ENCODE results near the gene PIGO.
A peak's percentile ranks its signal among the peaks of the same experiment; 100 is the strongest.

The PIGO gene

GRCh38 chr9:35106343-35106730 lies 9.9 kb upstream of the PIGO start:
- DNase-seq (ENCODE audit: low spot score) = no peak

DNA sequence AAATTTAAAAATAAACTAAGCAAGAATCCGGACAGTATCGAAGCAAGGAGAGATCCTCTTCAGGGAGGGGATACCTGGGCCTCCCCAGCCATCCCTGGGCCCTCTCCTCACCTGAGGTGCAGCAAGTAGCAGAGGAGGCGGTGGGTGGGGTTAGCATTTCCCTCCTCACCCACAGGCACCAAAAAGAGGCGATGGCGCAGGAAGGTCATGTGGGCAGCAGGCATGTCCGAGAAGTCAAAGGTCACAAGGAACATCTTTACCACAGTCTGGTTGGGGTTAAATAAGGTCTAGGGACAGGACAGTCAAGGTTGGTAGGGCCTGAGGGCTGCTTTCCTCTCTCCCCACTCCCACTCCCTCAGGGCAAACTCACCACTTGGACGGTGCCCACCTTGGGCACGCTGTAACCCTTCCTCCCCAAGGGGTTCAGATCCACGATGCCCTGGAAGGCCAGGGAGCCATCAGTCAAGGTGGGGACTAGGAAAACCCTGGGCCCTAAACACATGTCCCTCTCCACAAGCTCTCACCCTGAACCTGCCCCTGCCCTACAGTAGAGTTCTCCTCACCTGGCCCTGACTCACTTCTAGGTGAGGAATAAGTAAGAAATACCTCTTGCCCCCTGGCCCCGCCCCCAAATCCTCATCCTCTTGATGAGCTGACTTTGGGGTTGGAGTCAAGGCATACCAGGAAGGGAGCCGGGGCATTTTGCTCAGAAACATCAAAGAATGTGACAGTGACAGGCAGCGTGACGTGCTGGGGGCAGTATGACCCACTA lies 9.4 kb upstream of the PIGO start:
- no peak for DNase-seq (ENCODE audit: low spot score)

- no peak for DNase-seq (ENCODE audit: low spot score)
Observed at GRCh38 chr9:35105126-35105525, 8.7 kb upstream of the PIGO start.

DNA sequence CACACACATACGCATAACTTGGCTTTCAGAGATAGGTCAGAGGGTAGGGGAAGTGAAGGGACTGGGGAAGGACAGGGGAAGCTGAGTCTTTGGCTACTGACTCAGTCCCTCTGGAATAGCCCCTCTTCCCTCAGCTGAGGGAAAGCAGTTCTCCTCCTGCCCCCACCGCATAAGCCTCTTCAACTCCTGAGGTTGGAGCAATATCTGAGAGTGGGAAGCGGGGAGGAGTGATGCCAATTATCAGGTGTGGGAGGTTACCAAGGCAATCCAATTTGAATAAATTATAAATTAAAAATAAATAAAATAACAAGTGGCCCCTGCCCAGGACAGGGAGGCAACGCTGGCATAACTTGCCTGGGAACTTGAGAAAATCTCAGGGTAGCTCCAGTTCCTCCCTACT lies 8.2 kb upstream of the PIGO start:
- no peak for DNase-seq (ENCODE audit: low spot score)

DNA sequence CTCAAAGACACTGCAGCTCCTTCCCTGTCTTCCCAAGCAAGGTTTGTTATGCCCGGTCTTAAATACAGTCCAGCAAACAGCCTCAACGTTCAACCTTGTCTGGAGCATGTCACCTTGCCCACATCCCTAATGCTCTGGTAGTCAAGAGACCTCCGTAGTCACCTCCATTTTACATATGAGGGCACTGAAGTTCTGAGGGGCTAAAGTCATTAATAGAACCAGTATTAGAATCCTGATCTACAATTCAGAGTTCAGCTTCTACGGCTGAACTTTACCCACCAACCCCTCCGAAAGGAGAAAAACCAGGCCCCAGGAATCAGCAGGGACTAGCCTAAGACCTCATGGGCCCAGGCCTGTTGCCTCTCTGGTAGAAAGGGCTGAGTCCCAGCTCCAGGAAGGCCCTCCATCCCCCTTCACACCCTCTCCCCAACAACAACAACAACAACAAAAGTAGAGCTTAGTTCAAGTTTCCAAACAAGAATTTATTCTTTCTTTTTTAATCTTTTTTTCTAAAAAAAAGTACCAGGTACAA lies 7.3 kb upstream of the PIGO start:
- no peak for DNase-seq (ENCODE audit: low spot score)

GRCh38 chr9:35102769-35103659 lies 6.6 kb upstream of the PIGO start, which contains the start of gene STOML2:
Gene STOML2 (minus strand): TSS chr9:35103131. CDS start chr9:35103094, 37 bp downstream.
- peak; percentile 97 for DNase-seq (ENCODE audit: low spot score)

DNA sequence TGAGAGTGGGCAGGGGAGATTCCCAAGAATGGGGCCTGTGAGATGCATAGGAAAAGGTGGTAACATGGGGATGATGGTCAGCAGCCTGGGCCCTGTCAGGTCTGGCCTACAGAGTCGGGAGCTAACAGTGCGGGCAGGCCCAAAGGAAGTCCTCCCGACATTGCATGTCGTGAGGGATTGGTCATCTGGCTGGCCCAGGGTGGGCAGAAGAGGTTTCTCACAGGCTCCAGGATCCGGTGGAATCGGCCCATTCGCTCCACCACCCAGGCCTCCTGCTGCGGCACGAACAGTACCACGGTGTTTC lies 6.0 kb upstream of the PIGO start:
- DNase-seq (ENCODE audit: low spot score) = no peak

GRCh38 chr9:35097573-35097972 lies 1.2 kb upstream of the PIGO start:
- no peak for DNase-seq (ENCODE audit: low spot score)

DNA sequence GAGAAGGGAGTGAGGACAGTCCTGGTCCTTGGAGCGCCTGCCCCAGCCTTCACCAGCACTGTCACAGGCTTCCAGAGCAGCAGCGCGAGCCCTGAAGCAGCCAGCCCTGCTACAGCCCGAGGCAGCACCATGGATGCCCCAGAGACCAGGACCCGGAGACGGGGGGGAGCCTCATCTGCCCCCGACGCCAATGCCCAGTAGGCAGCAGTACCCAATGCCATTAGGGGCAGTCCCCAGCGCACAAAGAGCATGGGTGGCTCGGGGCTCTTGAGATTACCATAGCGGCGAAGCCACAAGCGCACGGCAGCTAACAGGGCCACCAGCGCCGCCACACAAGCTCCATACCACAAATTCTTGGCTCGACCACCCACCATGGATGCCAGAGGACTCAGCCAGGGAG lies 4.9 kb downstream of the PIGO start:
- DNase-seq (ENCODE audit: low spot score) = no peak

GRCh38 chr9:35089434-35089833 lies 7.0 kb downstream of the PIGO start:
- DNase-seq (ENCODE audit: low spot score) = no peak

DNA sequence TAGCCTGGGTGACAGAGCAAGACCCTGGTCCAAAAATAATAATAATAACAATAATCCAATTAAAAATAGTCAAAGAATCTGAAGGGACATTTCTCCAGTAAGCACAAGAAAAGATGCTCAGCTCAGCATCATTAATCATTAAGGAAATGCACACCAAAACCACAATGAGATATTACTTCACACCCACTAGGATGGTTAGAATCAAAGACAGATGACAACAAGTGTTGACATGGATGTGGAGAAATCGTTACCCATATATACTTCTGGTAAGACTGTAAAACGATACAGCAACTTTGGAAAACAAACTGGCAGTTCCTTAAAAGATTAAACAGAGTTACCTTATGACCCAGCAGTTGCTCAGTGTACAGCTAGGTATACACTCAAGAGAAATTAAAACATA lies 11.3 kb downstream of the PIGO start:
- DNase-seq (ENCODE audit: low spot score) = no peak

DNA sequence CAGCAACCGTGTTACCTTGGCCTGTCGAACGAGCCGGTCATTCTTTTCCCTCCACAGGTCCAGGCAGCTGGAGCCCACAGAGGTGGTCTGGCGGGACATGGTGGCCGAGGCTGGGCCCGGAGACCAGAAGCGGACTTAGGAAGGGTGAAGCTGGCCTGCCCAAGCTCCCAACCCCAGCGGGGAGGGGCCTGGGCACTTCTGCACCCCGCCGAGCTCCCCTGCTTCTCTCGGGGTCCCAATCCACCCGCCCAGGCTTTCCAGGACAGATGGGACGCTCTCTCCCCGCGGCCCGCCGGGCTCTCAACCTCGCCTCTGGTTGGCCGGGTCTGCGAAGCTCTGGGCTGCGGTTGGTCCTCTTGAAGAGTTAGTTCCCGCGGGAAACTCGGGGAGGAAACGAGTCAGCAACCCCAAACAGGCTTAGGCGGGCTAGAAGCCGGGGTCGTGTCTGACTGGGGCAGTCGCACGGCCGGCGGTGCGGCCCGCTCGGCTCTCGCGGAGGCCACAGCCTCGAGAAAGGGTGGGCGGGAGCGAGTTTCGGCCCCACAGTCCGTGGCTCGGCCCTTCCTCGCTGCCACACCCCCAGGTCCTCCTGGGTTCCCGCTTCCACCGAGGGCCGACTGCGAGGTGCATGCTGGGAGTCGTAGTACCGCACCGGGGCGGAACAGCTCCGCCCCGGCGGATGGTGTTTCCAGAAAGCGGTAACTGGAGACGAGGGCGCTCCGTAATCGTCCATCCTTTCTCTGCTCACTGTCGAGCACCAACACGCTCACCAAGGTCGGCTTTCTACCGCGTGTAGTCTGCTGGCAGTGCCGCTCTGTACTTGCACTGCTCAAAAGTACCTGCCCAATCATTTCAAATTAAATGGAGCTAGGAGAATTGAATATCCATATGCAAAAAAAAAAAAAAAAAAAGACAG lies 16.7 kb downstream of the PIGO start, which contains the start of gene FANCG:
FANCG (minus strand) TSS at position 517 of the 916 bp plus-strand sequence; CDS start at position 99, 418 bp downstream.
- DNase-seq (ENCODE audit: low spot score) = peak; percentile 95

GRCh38 chr9:35079041-35079425 lies 17.4 kb downstream of the PIGO start:
- DNase-seq (ENCODE audit: low spot score) = no peak

GRCh38 chr9:35078066-35078465 lies 18.3 kb downstream of the PIGO start:
- DNase-seq (ENCODE audit: low spot score) = no peak

DNA sequence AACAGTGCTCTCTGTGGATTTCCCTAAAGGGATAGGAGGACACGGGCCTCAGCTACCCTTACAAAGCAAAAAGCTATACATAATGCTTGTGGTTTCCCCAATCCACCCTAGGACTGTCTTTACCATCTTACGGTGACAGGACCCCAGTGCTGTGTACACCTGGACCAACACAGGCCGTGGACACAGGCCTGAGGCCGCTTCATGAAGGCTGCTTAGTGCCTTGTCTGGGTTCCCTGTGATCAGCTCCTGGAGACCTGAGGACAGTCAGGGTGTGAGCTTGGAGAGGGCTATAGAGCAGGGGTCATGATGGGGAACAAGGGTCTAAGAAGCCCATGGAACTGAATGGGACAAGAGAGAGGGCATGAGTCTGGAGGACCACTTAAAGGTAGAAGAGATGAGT lies 19.5 kb downstream of the PIGO start:
- DNase-seq (ENCODE audit: low spot score) = no peak

- no peak for DNase-seq (ENCODE audit: low spot score)
Observed at GRCh38 chr9:35075358-35075757, 21.0 kb downstream of the PIGO start.

GRCh38 chr9:35074791-35075190 lies 21.6 kb downstream of the PIGO start:
- DNase-seq (ENCODE audit: low spot score) = no peak

- no peak for DNase-seq (ENCODE audit: low spot score)
Observed at GRCh38 chr9:35074141-35074540, 22.2 kb downstream of the PIGO start.

DNA sequence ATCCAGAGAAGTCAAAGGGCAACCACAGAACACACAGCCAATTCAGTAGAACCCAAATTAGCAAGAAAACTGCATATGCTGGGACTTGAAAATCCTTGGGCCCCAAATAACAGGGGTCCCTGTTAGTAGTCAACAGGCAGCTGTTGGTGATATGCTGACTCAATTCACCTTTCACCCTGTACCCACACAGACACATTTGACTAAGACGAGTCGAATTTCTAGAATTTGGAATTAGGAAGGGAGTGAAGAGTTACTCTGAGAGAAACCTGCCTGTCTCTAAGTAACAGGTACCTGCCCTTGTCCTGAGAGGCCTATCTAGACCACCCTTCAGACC lies 23.1 kb downstream of the PIGO start:
- DNase-seq (ENCODE audit: low spot score) = no peak

DNA sequence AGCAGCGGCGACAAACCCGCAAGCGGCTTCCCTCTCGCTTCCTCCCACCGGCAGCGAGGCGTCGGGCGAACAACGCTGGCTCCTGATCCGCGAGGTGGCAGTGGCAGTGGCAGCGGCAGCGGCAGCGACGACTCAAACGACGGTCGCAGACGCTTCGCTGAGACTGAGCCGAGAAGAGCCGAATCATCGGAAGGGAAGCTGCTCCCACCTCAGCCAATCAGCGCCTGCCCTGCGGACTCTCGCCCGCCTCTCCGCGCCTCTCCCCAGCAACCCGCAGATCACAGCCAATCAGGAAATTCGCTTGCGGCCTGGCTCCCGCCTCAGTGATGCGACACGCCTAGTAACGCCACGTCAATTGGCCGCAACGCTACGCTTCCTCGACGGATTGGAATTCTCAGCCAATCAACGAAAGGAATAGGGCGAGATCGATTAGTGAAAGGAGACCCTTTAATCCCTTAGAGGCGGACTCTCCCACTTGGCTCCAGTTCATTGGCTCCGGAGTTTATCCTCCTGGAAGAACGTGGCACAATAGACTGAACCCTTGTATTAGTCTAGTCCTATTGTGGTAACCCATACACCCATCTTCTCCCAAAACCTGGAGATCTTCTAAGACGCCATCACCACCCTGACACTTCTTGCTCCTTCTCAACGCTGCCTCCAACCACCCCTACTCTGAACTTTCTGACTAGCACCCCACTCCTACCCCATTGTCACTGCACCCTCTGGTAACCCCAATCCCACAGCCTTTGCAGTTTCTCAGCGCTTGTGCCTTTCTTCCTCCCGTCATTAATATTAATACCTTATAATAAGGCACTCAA lies 23.7 kb downstream of the PIGO start, which contains the start of gene VCP:
VCP (minus strand) TSS at position 165 of the 818 bp plus-strand sequence. CDS start 272 bp downstream, outside the sequence.
- peak; percentile 100 for DNase-seq (ENCODE audit: low spot score)
